D721Med (cell line): Measurements from ENCODE around the gene IFT43.

Experiments used
- DNase-seq: peaks from one replicate; pipeline ENCODE4 v3.0.0; 2011; ENCODE audit warnings: low spot score; ENCODE audit not compliant: insufficient read length
- FAIRE-seq: peaks from 2 replicates; lab custom pipeline; 2011; peaks lifted over from hg19 to GRCh38; lab: Jason Lieb, UNC
- CTCF ChIP-seq: IDR thresholded peaks from 2 replicates; pipeline ENCODE4 v1.5.1; 2012; ENCODE audit warnings: mild to moderate bottlenecking, control low read depth; ENCODE audit not compliant: insufficient read depth; ENCODE audit errors: missing control alignments

The IFT43 gene

GRCh38 chr14:75959031-75959430, 26.5 kb upstream of the IFT43 start:
- FAIRE-seq: no peak
- no peak for DNase-seq

GRCh38 chr14:75960231-75960630, 25.3 kb upstream of the IFT43 start:
- no peak for TF ChIP-seq CTCF
- DNase-seq: no peak
- no peak for FAIRE-seq

More at GRCh38 chr14:75959031-75959430, 26.5 kb upstream of the IFT43 start:
- TF ChIP-seq CTCF: no peak

GRCh38 chr14:75961662-75962061, 23.9 kb upstream of the IFT43 start:
- TF ChIP-seq CTCF: no peak
- FAIRE-seq: no peak
- DNase-seq: no peak

- FAIRE-seq (no peak), DNase-seq (no peak)
- TF ChIP-seq CTCF: no peak
Observed at GRCh38 chr14:75967866-75968265, 17.7 kb upstream of the IFT43 start.

GRCh38 chr14:75968456-75968855, 17.1 kb upstream of the IFT43 start:
- no peak for TF ChIP-seq CTCF
- no peak for DNase-seq
- no peak for FAIRE-seq

- FAIRE-seq: no peak
- no peak for TF ChIP-seq CTCF
- no peak for DNase-seq
Observed at GRCh38 chr14:75969126-75969525, 16.4 kb upstream of the IFT43 start.

GRCh38 chr14:75969891-75970290, 15.7 kb upstream of the IFT43 start:
- no peak for FAIRE-seq
- no peak for DNase-seq

More at GRCh38 chr14:75969891-75970290, 15.7 kb upstream of the IFT43 start:
- no peak for TF ChIP-seq CTCF
